M059J (cell line): ENCODE results near the gene SEMA6A. TPM values are rescaled to one million over a fixed set of nuclear protein-coding genes. Genes with fewer than 3 reads are reported as not detected.
"Not testable (repeated sequence)": the region's sequence is repeated elsewhere in the genome, so short reads cannot be mapped to it uniquely, and the experiment has no call there.

Source experiments
- DNase-seq: peaks from one replicate; pipeline ENCODE4 v3.0.0-alpha.2; 2012; ENCODE audit warnings: low read depth
- total RNA-seq: library from RNA; depleted of rRNA; stranded (reverse); fragments of >200 nt; shearing (Covaris generic); gene quantifications from 2 replicates; pipeline ENCODE4 v1.2.3, GENCODE V29; 2014

The SEMA6A gene
- total RNA-seq, 1 experiment from 2014 or later, result not detected

GRCh38 chr5:116550082-116550481 lies 24.5 kb downstream of the SEMA6A start:
- DNase-seq, result no peak

- no peak for DNase-seq
These were observed 27.9 kb downstream of the SEMA6A start for GRCh38 chr5:116546743-116547124.

GRCh38 chr5:116546033-116546742 lies 28.4 kb downstream of the SEMA6A start:
- no peak for DNase-seq

- not testable (repeated sequence) for DNase-seq
These were observed 29.2 kb downstream of the SEMA6A start for GRCh38 chr5:116545465-116545864.

- no peak for DNase-seq
These were observed 29.9 kb downstream of the SEMA6A start for GRCh38 chr5:116544531-116545241.

GRCh38 chr5:116543501-116543900 lies 31.1 kb downstream of the SEMA6A start:
- DNase-seq, result peak; percentile 52

GRCh38 chr5:116542619-116543018 lies 32.0 kb downstream of the SEMA6A start:
- DNase-seq, result no peak

- DNase-seq, result no peak
These were observed 35.4 kb downstream of the SEMA6A start for GRCh38 chr5:116539222-116539621.

- no peak for DNase-seq
These were observed 38.1 kb downstream of the SEMA6A start for GRCh38 chr5:116536316-116537083.

- DNase-seq, result no peak
These were observed 39.5 kb downstream of the SEMA6A start for GRCh38 chr5:116534964-116535651.

GRCh38 chr5:116532762-116533525 lies 41.7 kb downstream of the SEMA6A start:
- DNase-seq, result no peak

GRCh38 chr5:116531635-116532034 lies 43.0 kb downstream of the SEMA6A start:
- no peak for DNase-seq

GRCh38 chr5:116531117-116531516 lies 43.5 kb downstream of the SEMA6A start:
- no peak for DNase-seq

- DNase-seq, result no peak
These were observed 44.3 kb downstream of the SEMA6A start for GRCh38 chr5:116530276-116530675.

GRCh38 chr5:116529615-116530014 lies 45.0 kb downstream of the SEMA6A start:
- DNase-seq, result no peak

- no peak for DNase-seq
These were observed 45.9 kb downstream of the SEMA6A start for GRCh38 chr5:116528519-116529234.

GRCh38 chr5:116527582-116527981 lies 47.0 kb downstream of the SEMA6A start:
- no peak for DNase-seq

GRCh38 chr5:116525674-116526073 lies 48.9 kb downstream of the SEMA6A start:
- no peak for DNase-seq

- no peak for DNase-seq
These were observed 49.7 kb downstream of the SEMA6A start for GRCh38 chr5:116524966-116525365.

- DNase-seq, result no peak
These were observed 50.3 kb downstream of the SEMA6A start for GRCh38 chr5:116524051-116524904.
